ENCODE measurements around the gene MARS1.
"Not testable (repeated sequence)": the region's sequence is repeated elsewhere in the genome, so short reads cannot be mapped to it uniquely, and the experiment has no call there.

Gene MARS1

DNA sequence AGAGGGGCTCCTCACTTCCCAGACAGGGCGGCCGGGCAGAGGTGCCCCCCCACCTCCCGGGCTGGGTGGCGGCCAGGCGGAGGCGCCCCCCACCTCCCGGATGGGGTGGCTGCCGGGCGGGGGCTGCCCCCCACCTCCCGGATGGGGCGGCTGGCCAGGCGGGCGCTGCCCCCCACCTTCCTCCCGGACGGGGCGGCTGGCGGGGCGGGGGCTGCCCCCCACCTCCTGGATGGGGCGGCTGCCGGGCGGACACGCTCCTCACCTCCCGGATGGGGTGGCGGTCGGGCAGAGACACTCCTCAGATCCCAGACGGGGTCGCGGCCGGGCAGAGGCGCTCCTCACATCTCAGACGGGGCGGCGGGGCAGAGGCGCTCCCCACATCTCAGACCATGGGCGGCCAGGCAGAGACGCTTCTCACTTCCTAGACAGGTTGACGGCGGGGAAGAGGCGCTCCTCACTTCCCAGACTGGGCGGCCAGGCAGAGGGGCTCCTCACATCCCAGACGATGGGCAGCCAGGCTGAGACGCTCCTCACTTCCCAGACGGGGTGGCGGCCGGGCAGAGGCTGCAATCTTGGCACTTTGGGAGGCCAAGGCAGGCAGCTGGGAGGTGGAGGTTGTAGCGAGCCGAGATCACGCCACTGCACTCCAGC, 7.3 kb downstream of the MARS1 start:
- DNase-seq, result not testable (repeated sequence)

DNA sequence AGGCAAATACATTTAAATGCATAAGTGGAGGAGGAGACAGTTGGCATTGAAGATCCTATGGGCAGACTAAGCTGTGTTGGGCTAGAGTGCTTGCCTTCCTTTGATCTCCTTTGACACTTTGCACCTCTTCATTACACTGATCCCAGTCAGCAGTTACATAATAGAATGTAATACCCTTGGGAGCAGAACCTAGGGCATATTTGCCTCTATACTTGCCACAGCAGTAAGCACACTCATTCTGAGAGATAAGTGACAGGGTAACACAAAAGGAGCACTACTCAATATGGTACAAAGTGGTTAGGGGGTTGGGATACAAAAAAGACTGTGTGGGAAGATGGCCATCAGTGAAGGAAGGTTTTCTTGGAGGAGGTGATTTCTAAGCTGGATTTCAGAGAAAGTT, 9.0 kb downstream of the MARS1 start:
- DNase-seq, result no peak

DNA sequence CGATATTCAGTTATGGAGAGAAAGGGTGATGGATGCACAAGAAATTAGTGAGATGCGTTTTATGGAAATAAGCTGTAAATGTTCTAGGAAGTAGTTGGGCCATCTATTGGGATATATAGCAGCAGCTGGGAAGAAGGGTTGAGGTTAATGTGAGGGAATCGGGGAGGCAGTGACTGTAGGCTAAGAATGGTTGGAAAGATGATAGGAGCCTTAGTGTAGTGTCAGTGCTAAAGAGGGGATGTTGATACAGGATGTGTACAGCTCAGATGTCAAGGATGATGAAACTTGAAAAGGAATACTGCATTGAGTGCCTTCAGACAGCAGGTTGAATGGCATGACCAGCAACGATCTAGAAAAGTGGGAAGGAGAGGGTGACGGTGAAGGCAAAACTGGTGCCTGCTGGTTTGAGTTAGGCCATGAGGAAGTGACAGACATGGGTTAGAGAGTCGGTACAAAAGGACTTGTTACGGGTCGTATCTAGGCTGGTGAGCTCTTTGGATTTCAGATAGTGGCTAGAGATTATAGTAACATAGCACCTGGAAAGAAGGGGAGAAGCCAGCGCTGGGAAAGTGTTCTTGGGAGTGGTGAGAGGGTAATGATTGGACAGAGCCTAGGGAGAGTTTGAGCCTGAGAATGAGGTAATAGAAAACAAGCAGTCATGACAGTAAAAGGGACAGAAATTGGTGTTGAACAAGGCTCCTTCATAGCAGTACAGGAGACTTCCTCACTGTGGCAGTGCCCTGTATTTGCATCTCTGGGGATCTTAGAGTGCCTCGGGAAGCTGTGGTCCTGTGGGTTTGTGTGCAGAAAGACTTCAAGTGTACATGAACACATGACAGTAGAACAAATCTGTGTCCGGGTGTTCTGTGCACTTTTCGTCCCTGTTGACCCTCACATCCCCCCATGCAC, 9.6 kb downstream of the MARS1 start:
- no peak for DNase-seq

DNA sequence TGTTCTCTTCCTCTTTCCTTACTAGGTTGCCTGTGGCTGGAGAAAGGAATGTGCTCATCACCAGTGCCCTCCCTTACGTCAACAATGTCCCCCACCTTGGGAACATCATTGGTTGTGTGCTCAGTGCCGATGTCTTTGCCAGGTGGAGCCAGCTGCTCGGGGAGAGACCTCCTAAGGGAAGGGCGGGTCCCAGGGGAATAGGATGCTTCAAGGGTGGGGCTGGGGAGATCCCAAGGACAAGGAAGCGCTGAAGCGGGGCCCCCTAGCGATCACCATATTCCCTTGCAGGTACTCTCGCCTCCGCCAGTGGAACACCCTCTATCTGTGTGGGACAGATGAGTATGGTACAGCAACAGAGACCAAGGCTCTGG, 10.2 kb downstream of the MARS1 start:
- DNase-seq, result no peak

DNA sequence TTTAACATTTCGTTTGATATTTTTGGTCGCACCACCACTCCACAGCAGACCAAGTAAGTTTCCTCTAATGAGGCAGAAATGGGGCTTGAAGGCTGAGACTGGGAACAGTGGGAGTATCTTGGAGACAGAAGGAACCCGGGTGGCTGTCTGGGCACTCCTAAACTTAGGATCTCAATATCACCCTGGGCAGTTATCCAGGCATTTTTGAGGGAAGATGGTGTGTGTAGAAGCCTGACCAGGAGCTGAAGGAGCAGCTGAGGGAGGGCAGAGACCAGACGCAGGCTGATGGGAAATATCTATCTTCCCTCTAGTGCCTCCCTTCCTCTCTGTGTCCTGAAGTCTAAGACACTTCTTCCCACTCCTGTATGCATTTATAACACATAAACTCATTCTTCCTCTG, 10.7 kb downstream of the MARS1 start:
- DNase-seq, result no peak

DNA sequence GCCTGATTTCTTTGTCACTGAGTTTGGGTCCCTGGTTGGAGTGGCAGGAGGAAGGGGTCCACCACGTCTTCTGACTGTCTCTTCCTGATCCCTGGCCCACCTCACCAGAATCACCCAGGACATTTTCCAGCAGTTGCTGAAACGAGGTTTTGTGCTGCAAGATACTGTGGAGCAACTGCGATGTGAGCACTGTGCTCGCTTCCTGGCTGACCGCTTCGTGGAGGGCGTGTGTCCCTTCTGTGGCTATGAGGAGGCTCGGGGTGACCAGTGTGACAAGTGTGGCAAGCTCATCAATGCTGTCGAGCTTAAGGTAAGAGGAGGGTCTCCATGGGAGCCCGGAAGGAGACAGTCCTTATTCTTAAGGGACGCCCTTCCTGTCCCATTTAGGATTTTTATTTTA, 12.3 kb downstream of the MARS1 start:
- no peak for DNase-seq

DNA sequence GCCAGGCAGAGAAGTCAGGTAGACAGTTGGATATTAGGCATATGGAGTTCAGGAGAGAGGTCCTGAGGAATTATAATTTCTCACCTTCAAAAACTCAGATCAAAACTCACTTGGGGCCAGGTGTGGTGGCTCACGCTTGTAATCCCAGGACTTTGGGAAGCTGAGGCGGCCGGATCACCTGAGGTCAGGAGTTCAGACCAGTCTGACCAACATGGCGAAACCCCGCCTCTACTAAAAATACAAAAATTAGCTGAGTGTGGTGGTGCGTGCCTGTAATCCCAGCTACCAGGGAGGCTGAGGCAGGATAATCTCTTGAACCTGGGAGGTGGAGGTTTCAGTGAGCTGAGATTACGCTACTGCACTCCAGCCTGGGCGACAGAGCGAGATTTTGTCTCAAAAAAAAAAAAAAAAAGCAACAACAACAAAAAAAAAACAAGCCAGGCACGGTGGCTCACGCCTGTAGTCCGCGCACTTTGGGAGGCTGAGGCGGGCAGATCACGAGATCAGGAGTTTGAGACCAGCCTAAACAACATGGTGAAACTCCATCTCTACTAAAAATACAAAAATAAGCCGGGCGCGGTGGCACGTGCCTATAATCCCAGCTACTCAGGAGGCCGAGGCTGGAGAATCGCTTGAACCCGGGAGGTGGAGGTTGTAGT, 14.6 kb downstream of the MARS1 start:
- DNase-seq, result not testable (repeated sequence)

DNA sequence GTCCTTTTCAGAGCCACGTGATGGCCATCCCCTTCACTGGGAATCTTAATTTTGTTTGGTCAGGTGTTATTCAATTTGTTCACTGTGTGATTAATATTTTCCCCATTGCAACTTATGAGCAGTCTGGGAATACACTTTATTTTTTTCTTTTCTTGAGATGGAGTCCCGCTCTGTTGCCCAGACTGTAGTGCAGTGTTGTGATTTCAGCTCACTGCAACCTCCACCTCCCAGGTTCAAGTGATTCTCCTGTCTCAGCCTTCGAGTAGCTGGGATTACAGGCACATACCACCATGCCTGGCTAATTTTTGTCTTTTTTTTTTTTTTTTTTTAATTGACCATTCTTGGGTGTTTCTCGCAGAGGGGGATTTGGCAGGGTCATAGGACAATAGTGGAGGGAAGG, 18.7 kb downstream of the MARS1 start:
- not testable (repeated sequence) for DNase-seq

DNA sequence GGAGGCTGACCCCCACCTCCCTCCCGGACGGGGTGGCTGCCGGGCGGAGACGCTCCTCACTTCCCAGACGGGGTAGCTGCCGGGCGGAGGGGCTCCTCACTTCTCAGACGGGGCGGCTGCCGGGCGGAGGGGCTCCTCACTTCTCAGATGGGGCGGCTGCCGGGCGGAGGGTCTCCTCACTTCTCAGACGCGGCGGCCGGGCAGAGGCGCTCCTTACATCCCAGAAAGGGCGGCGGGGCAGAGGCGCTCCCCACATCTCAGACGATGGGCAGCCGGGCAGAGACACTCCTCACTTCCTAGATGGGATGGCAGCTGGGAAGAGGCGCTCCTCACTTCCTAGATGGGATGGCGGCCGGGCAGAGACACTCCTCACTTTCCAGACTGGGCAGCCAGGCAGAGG, 19.9 kb downstream of the MARS1 start:
- DNase-seq, result not testable (repeated sequence)

DNA sequence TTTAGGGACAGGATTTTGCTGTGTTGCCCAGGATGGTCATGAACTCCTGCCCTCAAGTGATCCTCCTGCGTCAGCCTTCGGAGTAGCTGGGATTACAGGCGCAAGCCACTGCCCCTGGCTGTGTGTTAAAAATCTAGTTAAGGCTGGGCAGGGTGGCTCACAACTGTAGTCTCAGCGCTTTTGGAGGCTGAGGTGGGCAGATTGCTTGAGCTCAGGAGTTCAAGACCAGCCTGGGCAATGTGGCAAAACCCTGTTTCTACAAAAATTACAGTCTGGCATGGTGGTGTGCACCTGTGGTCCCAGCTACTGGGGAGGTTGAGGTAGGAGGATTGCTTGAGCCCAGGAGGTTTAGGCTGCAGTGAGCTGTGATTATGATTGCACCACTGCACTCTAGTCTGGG, 23.3 kb downstream of the MARS1 start:
- DNase-seq, result no peak

DNA sequence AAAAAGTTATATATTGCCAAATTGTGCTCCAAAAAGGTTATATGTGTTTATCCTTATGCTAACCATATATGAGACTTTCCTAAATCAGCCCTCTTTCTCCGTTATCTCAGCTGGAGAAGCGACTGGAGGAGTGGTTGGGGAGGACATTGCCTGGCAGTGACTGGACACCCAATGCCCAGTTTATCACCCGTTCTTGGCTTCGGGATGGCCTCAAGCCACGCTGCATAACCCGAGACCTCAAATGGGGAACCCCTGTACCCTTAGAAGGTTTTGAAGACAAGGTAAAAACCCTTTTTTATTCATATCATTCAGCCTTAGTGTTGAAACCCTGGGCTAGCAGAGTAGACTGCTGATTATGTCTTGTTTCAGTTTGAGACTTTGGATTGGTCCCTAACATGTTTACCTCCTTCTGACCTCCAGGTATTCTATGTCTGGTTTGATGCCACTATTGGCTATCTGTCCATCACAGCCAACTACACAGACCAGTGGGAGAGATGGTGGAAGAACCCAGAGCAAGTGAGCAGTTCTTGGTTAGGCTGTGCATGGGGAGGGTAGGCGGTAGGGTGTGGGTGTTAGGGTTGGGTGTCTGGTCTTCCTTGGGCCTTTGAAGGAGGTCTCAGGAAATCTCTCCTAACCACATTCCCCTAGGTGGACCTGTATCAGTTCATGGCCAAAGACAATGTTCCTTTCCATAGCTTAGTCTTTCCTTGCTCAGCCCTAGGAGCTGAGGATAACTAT, 23.9 kb downstream of the MARS1 start:
- DNase-seq, result no peak

DNA sequence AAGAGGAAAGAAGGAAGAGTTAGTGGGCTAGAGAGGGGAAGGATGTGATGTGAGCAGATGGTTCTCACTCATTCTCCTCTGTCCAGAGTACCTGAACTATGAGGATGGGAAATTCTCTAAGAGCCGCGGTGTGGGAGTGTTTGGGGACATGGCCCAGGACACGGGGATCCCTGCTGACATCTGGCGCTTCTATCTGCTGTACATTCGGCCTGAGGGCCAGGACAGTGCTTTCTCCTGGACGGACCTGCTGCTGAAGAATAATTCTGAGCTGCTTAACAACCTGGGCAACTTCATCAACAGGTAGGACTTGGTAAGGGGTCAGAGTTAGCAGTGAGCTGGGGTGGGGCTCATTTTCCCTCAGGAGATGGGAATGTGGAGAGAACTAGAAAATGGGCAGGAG, 24.8 kb downstream of the MARS1 start:
- no peak for DNase-seq

DNA sequence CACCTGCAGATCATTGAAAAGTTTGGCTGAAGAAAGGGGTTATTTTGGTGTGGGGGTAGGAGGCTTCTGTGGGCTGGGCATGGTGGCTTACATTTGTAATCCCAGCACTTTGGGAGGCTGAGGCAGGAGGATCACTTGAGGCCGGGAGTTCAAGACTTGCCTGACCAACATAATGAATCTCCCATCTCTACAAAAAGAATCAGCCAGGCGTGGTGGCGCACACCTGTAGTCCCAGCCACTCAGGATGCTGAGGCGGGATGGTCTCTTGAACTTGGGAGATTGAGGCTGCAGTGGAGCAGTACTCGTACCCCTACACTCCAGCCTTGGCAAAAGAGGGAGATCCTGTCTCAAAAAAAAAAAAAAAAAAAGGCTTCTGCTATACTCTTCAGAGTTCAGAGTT, 25.4 kb downstream of the MARS1 start:
- DNase-seq, result no peak

DNA sequence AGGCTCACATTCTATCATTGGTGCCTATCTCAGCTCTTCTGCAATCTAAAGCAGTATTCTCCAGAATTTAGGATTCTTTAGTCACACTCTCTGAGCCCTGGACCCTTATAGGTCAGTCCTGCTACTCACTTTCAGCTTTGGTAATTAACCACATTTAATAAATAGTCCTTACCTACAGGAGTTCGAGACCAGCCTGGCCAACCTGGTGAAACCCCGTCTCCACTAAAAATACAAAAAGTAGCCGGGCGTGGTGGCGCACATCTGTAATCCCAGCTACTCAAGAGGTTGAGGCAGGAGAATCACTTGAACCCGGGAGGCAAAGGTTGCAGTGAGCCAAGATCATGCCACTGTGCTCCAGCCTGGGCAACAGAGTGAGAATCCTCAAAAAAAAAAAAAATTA, 25.8 kb downstream of the MARS1 start:
- not testable (repeated sequence) for DNase-seq

DNA sequence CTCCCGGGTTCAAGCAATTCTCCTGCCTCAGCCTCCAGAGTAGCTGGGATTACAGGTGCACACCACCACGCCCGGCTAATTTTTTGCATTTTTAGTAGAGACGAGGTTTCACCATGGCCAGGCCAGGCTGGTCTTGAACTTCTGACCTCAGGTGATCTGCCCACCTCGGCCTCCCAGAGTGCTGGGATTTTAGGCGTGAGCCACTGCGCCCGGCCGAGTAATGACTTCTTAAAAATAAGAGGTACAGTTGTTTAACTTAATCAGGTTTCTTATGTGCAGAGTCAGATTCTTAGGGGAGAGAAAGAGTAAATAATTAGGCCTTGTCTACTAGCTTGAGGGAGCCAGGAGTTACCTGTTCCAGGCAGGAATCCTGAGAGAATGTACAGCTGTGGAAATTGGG, 26.4 kb downstream of the MARS1 start:
- DNase-seq, result not testable (repeated sequence)

DNA sequence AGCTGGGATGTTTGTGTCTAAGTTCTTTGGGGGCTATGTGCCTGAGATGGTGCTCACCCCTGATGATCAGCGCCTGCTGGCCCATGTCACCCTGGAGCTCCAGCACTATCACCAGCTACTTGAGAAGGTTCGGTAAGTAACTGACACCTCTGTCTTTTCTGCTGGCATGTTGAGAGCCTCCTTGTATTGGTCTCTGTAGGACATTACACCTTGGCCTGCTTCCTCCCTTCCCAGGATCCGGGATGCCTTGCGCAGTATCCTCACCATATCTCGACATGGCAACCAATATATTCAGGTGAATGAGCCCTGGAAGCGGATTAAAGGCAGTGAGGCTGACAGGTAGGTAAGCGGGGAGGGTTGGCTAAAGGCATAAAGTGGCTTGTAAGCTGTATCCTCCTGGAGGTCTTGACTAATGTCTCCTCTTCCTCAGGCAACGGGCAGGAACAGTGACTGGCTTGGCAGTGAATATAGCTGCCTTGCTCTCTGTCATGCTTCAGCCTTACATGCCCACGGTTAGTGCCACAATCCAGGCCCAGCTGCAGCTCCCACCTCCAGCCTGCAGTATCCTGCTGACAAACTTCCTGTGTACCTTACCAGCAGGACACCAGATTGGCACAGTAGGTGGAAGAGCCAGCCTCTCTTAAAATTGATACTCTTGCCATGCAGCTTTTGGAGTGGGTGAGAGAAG, 27.0 kb downstream of the MARS1 start:
- no peak for DNase-seq

DNA sequence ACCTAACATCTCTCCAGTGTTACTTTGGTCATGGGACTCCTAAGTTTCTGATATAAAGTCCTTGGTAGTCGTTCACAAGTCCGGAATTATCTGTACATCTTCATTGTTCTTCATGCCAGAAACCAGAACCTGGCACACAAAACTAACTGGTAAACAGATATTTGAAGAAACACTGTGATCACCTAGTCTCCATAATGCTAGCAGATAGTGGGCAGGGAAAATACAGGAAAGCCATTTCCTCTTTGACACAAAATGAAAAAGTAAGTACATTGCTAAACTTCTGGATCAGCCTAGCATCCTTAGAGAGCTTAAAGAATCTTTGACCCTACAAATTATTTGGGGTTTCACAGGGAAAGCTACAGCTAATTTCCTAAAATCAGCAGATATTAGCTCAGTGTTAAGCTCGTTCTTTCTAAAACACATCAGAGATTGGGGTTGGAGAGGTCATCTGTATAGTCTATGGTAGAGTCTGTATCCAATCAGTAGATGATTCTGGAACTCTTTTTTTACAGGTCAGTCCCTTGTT, 27.6 kb downstream of the MARS1 start:
- DNase-seq, result no peak

DNA sequence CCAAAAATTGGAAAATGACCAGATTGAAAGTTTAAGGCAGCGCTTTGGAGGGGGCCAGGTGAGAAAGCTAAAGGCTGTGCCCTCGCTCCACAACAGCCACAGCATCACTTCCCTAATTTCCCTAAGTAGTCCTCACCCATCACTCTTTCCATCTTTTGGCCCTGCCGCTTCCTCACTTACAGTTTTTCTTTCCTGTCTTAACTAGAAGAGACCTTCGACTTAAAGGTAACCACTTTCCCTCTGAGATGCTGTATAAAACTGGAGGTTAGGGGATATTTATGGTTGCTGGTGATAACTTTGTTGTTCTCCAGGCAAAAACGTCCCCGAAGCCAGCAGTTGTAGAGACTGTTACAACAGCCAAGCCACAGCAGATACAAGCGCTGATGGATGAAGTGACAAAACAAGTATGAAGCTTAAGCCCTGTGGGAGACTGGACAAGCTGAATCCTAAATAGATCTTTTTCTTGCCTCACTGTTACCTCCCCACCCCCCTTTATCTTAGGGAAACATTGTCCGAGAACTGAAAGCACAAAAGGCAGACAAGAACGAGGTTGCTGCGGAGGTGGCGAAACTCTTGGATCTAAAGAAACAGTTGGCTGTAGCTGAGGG, 28.2 kb downstream of the MARS1 start:
- no peak for DNase-seq

DNA sequence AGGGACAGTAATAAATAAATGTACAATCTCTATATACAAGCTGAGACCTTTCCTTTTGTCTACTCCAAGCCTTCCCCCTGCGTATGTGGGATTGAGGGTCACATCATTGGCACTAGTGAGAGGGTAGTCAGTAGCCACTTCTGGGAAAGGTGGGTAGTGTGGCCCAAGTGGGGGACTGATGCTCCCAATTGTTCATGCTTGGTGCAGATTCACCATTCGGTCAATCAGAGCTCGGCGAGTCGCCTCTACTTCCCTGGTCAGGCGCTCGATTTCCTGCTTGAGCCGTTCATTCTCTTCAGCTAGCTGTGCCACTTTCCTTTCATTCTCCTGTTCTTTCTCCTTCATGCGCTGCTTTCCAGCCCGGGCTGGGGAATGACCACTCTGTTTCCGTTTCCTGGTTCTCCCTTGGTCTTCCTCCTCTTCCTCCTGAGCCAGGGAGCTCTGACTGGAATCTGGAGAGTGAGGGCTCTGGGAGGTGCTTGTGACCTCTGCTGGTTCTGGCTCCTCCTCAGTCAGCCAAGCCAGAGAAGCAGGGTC, 28.8 kb downstream of the MARS1 start:
- DNase-seq, result no peak

DNA sequence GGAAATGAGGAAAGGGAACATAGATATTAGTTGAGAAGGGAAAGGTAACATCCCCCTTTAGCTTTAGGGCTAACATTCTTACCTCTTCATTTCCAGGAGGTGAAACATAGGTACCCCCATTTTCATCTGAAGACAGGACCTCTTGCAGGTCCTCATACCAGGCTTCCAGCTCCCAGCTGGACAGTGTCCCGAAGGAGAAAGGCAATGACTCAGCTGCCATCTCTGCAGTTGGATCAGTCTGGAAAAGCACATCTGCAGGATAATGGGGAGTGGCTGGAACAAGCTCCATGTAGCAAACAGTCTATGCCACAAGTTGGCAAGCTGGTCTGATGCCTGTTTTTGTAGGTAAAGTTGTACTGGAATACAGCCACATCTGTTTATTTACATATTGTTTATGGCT, 29.3 kb downstream of the MARS1 start:
- no peak for DNase-seq

DNA sequence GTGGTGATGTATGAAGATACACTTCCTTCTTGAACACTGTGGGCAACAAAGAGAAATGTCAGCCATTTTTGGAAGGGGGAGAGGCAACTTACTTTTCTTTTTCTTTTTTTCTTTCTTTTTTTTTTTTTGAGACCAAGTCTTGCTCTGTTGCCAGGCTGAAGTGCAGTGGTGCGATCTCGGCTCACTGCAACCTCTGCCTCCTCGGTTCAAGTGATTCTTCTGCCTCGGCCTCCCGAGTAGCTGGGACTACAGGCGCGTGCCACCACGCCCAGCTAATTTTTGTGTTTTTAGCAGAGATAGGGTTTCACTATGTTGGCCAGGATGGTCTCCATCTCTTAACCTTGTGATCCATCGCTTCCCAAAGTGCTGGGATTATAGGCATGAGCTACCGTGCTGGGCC, 29.9 kb downstream of the MARS1 start:
- not testable (repeated sequence) for DNase-seq

All from effector CD4-positive, alpha-beta T cell (primary cell).